H1 (cell line): ENCODE data around the gene CCDC15. TPM values are rescaled to one million over a fixed set of nuclear protein-coding genes. Genes with fewer than 3 reads are reported as not detected.

ENCODE experiments used
- KDM1A ChIP-seq: fragments of 200-600, 300-600 bp; sonication (generic); IDR thresholded peaks from 2 replicates; pipeline ENCODE4 v1.7.1; 2016; ENCODE audit warnings: mild to moderate bottlenecking, low read length, borderline replicate concordance
- RBBP5 ChIP-seq: IDR thresholded peaks from 2 replicates; pipeline ENCODE4 v1.7.1; 2012; ENCODE audit warnings: low read depth, mild to moderate bottlenecking, inconsistent platforms, low read length, moderate library complexity, borderline replicate concordance
- polyA plus RNA-seq, 7 experiments: library from polyadenylated mRNA; depleted of rRNA in 3 of 7; stranded (reverse) in 5 of 7; unstranded in 2 of 7; fragments of >200 nt in 5 of 7; fragments of 200-250 nt in 2 of 7; gene quantifications; 1 replicate in 5 of 7; 2 replicates in 1 of 7; 4 replicates in 1 of 7; pipeline versions ENCODE4 v1.2.1 to v1.2.3, GENCODE V29; 2011 to 2013; ENCODE audit warnings: missing spikeins in 2 of 7, mixed read lengths in 2 of 7
- total RNA-seq: library from RNA; stranded (reverse); fragmentation: NEBNext Ultra II Directional; extraction: Animal tissue kit (Norgen Biotek cat#: 25700); gene quantifications from 2 replicates; pipeline ENCODE4 v1.2.1, GENCODE V29; 2021
- TF ChIP-seq, protein P1 (sequence below), 3 experiments: IDR thresholded peaks; 1 replicate in 2 of 3; 2 replicates in 1 of 3; pipeline versions ENCODE4 v1.5.1 to v1.6.1; 2011; ENCODE audit warnings: low read length in 3 of 3, mild to moderate bottlenecking in 3 of 3, inconsistent platforms in 2 of 3, low read depth in 1 of 3, moderate library complexity in 1 of 3; ENCODE audit not compliant: insufficient read depth in 1 of 3; ENCODE audit errors: control extremely low read depth in 1 of 3

The CCDC15 gene
- total and polyA plus RNA-seq, 2 of the 8 experiments (the other 6 are each of a cell fraction or from before 2014, with no cell fraction given), result 1.5 to 3.1 TPM

DNA sequence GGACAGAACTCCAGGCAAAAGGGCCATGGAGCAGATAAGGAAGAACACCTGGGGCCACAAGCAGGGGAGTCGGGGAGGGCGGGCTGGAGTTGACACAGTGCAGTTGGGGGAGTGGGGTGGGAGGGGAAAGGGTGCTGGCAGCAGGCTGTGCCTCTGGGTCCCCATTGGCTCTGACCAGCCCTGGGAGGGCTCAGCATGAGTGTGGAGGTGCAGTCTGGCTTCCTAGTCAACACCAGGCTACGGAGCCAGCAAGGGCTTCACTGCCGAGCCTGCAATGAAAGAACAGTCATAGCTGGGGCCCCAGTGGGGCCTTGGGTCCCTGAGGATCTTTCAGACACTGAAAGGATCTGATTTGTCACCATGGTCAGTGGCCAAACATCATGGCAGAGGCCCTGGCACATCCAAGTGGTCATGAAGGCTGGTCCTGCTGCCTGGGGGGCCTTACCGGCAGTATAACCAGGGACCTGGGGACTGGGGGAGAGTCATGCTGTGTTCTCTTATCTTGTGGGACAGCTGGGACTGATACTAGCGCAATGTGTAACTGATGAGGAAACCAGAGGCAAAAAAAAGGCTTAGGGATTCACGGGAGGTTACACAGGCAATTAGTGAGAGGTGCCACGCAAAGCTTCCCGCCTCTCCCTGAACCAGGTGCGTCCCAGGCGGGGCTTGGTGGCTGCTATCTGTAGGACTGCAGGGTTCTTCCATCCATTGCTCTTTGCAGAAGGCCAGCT is 120.7 kb downstream of the CCDC15 start (continued):
- TF ChIP-seq, protein P1, sequence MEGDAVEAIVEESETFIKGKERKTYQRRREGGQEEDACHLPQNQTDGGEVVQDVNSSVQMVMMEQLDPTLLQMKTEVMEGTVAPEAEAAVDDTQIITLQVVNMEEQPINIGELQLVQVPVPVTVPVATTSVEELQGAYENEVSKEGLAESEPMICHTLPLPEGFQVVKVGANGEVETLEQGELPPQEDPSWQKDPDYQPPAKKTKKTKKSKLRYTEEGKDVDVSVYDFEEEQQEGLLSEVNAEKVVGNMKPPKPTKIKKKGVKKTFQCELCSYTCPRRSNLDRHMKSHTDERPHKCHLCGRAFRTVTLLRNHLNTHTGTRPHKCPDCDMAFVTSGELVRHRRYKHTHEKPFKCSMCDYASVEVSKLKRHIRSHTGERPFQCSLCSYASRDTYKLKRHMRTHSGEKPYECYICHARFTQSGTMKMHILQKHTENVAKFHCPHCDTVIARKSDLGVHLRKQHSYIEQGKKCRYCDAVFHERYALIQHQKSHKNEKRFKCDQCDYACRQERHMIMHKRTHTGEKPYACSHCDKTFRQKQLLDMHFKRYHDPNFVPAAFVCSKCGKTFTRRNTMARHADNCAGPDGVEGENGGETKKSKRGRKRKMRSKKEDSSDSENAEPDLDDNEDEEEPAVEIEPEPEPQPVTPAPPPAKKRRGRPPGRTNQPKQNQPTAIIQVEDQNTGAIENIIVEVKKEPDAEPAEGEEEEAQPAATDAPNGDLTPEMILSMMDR (IDR thresholded peaks at IDR 0.05; ENCODE audit: control extremely low read depth in 1 of 3, insufficient read depth in 1 of 3, low read depth in 1 of 3, low read length in 3 of 3), result no peak
- TF ChIP-seq RBBP5 (no peak), KDM1A (no peak)
